Neural cell (in vitro differentiated cells): ENCODE data around the gene CCNY. TPM values are rescaled to one million over a fixed set of nuclear protein-coding genes. Genes with fewer than 3 reads are reported as not detected.

ENCODE experiments used
- H2AFZ ChIP-seq: fragments of 200-600, 300-800 bp; sonication (generic), shearing (Covaris generic); 2 replicates; pipeline ENCODE4 v1.6.0; 2014; ENCODE audit warnings: low read depth, mild to moderate bottlenecking, antibody characterized with exemption, low read length, moderate library complexity
- H3F3A ChIP-seq: fragments of 200-600 bp; shearing (Covaris generic); 2 replicates; pipeline ENCODE4 v1.6.1; 2016; ENCODE audit warnings: mild to moderate bottlenecking, moderate library complexity, mixed read lengths, antibody characterized with exemption, low read length; ENCODE audit not compliant: insufficient read depth, poor library complexity, severe bottlenecking
- H3K27ac ChIP-seq: fragments of 200-600, 300-800 bp; sonication (generic), shearing (Covaris generic); 2 replicates; pipeline ENCODE4 v1.5.1; 2014; ENCODE audit warnings: mild to moderate bottlenecking, low read length, moderate library complexity
- H3K27me3 ChIP-seq: fragments of 300-800, 200-600 bp; sonication (generic), shearing (Covaris generic); 2 replicates; pipeline ENCODE4 v1.6.0; 2014; ENCODE audit warnings: mild to moderate bottlenecking, low read depth, low read length, moderate library complexity; ENCODE audit not compliant: insufficient read depth
- H3K36me3 ChIP-seq: fragments of 300-800, 200-600 bp; sonication (generic), shearing (Covaris generic); 2 replicates; pipeline ENCODE4 v1.5.1; 2014; ENCODE audit warnings: mild to moderate bottlenecking, antibody characterized with exemption, low read length, moderate library complexity; ENCODE audit not compliant: insufficient read depth
- H3K4me2 ChIP-seq: fragments of 300-800, 200-600 bp; sonication (generic), shearing (Covaris generic); 2 replicates; pipeline ENCODE4 v1.6.0; 2014; ENCODE audit warnings: mild to moderate bottlenecking, low read length
- H3K4me3 ChIP-seq: fragments of 300-800, 200-600 bp; sonication (generic), shearing (Covaris generic); 2 replicates; pipeline ENCODE4 v1.5.1; 2014; ENCODE audit warnings: mild to moderate bottlenecking, low read length, moderate library complexity
- H3K79me2 ChIP-seq: fragments of 200-600 bp; shearing (Covaris generic); replicated peaks from 2 replicates; pipeline ENCODE4 v1.6.0; 2014; ENCODE audit warnings: mild to moderate bottlenecking, low read length, moderate library complexity; ENCODE audit not compliant: insufficient read depth
- H3K9ac ChIP-seq: fragments of 300-800, 200-600 bp; sonication (generic), shearing (Covaris generic); 2 replicates; pipeline ENCODE4 v1.6.1; 2016; ENCODE audit warnings: mild to moderate bottlenecking, low read length, mixed read lengths
- H3K9me2 ChIP-seq: fragments of 200-600 bp; shearing (Covaris generic); 2 replicates; pipeline ENCODE4 v1.6.1; 2016; ENCODE audit warnings: mild to moderate bottlenecking, low read length, mixed read lengths; ENCODE audit not compliant: insufficient read depth
- H3K9me3 ChIP-seq: fragments of 200-600, 300-800 bp; sonication (generic), shearing (Covaris generic); 2 replicates; pipeline ENCODE4 v1.6.1; 2016; ENCODE audit warnings: mild to moderate bottlenecking, mixed run types, low read length, moderate library complexity, mixed read lengths
- H4K20me1 ChIP-seq: fragments of 200-600 bp; shearing (Covaris generic); 2 replicates; pipeline ENCODE4 v1.6.1; 2016; ENCODE audit warnings: mild to moderate bottlenecking, mixed run types; ENCODE audit not compliant: insufficient read depth
- EP300 ChIP-seq: fragments of 450-650 bp; conservative IDR thresholded peaks from 2 replicates; pipeline ENCODE4 v1.6.1; 2014; ENCODE audit warnings: antibody characterized with exemption, mild to moderate bottlenecking, moderate library complexity; ENCODE audit not compliant: poor library complexity, severe bottlenecking
- EZH2 ChIP-seq: fragments of 200-600, 300-800 bp; shearing (Covaris generic), sonication (generic); IDR thresholded peaks from 2 replicates; pipeline ENCODE4 v1.6.1; 2014; ENCODE audit warnings: antibody characterized with exemption, low read length, borderline replicate concordance, mild to moderate bottlenecking; ENCODE audit not compliant: insufficient read depth, poor library complexity, severe bottlenecking
- MXI1 ChIP-seq: fragments of 450-650 bp; conservative IDR thresholded peaks from 2 replicates; pipeline ENCODE4 v1.6.1; 2014; ENCODE audit warnings: antibody characterized with exemption, mild to moderate bottlenecking; ENCODE audit not compliant: poor library complexity, severe bottlenecking
- POLR2AphosphoS5 ChIP-seq: IDR thresholded peaks from 2 replicates; pipeline ENCODE4 v1.6.1; 2012
- RAD21 ChIP-seq: fragments of 450-650 bp; conservative IDR thresholded peaks from 2 replicates; pipeline ENCODE4 v1.6.1; 2014; ENCODE audit warnings: antibody characterized with exemption, mild to moderate bottlenecking, moderate library complexity
- SMC3 ChIP-seq: fragments of 450-650 bp; conservative IDR thresholded peaks from 2 replicates; pipeline ENCODE4 v1.6.1; 2014; ENCODE audit warnings: antibody characterized with exemption, mild to moderate bottlenecking, moderate library complexity; ENCODE audit not compliant: poor library complexity
- TAF1 ChIP-seq: IDR thresholded peaks from 2 replicates; pipeline ENCODE4 v1.6.1; 2012; ENCODE audit warnings: low read depth
- polyA plus RNA-seq: library from polyadenylated mRNA; depleted of rRNA; stranded (reverse); fragments of >200 nt; gene quantifications from 2 replicates; pipeline ENCODE4 v1.2.3, GENCODE V29; 2014
- TF ChIP-seq, protein P1 (sequence below): fragments of 450-650 bp; IDR thresholded peaks from 2 replicates; pipeline ENCODE4 v1.5.1; 2014; ENCODE audit warnings: antibody characterized with exemption, mild to moderate bottlenecking, moderate library complexity; ENCODE audit not compliant: poor library complexity, severe bottlenecking
- TF ChIP-seq, protein P2 (sequence below): IDR thresholded peaks from 2 replicates; pipeline ENCODE4 v1.6.1; 2012; ENCODE audit warnings: borderline replicate concordance

The CCNY gene
- polyA plus RNA-seq, 1 donor from 2014 or later: 36.4 TPM

DNA sequence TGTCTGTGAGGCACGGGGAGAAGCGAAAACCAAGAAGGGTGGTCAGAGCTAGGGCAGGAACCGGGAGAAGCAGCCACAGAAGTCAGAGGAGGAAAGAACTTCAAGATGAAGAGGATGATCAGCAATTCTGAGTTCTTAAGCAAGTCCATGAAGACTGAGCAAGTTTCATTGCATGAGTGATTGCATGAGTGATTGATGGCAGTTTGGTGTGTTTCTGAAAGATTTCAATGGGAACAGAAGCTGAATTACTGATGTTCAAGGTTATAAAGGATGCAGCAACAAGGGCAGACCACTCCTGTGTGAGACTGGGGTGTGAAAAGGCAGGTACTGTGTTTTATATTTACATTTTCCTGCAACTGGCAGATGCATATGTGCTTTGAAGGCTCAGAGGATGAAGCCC, 35.4 kb downstream of the CCNY start:
- peaks cover 49% of the 10 kb centered on the region for H3K79me2 ChIP-seq
- no peaks in the 10 kb centered on the region for H3K9me2 ChIP-seq
- no peak overlapping the region for H3K4me3 ChIP-seq
- H3F3A ChIP-seq: no peaks in the 10 kb centered on the region
- H3K9ac ChIP-seq: no peak overlapping the region
- no peak overlapping the region for H3K4me2 ChIP-seq
- H2AFZ ChIP-seq: no peak overlapping the region
- TF ChIP-seq, protein P1, sequence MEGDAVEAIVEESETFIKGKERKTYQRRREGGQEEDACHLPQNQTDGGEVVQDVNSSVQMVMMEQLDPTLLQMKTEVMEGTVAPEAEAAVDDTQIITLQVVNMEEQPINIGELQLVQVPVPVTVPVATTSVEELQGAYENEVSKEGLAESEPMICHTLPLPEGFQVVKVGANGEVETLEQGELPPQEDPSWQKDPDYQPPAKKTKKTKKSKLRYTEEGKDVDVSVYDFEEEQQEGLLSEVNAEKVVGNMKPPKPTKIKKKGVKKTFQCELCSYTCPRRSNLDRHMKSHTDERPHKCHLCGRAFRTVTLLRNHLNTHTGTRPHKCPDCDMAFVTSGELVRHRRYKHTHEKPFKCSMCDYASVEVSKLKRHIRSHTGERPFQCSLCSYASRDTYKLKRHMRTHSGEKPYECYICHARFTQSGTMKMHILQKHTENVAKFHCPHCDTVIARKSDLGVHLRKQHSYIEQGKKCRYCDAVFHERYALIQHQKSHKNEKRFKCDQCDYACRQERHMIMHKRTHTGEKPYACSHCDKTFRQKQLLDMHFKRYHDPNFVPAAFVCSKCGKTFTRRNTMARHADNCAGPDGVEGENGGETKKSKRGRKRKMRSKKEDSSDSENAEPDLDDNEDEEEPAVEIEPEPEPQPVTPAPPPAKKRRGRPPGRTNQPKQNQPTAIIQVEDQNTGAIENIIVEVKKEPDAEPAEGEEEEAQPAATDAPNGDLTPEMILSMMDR: no peak
- no peak for TF ChIP-seq RAD21
- no peak for TF ChIP-seq SMC3
- TF ChIP-seq POLR2AphosphoS5: no peak
- TF ChIP-seq, protein P2, sequence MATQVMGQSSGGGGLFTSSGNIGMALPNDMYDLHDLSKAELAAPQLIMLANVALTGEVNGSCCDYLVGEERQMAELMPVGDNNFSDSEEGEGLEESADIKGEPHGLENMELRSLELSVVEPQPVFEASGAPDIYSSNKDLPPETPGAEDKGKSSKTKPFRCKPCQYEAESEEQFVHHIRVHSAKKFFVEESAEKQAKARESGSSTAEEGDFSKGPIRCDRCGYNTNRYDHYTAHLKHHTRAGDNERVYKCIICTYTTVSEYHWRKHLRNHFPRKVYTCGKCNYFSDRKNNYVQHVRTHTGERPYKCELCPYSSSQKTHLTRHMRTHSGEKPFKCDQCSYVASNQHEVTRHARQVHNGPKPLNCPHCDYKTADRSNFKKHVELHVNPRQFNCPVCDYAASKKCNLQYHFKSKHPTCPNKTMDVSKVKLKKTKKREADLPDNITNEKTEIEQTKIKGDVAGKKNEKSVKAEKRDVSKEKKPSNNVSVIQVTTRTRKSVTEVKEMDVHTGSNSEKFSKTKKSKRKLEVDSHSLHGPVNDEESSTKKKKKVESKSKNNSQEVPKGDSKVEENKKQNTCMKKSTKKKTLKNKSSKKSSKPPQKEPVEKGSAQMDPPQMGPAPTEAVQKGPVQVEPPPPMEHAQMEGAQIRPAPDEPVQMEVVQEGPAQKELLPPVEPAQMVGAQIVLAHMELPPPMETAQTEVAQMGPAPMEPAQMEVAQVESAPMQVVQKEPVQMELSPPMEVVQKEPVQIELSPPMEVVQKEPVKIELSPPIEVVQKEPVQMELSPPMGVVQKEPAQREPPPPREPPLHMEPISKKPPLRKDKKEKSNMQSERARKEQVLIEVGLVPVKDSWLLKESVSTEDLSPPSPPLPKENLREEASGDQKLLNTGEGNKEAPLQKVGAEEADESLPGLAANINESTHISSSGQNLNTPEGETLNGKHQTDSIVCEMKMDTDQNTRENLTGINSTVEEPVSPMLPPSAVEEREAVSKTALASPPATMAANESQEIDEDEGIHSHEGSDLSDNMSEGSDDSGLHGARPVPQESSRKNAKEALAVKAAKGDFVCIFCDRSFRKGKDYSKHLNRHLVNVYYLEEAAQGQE: no peak
- no peak for TF ChIP-seq EZH2
- no peak for TF ChIP-seq TAF1
- no peak for TF ChIP-seq MXI1
- no peak for TF ChIP-seq EP300
- H3K27me3 ChIP-seq: no peaks in the 10 kb centered on the region
- H3K36me3 ChIP-seq: no peaks in the 10 kb centered on the region
- H3K27ac ChIP-seq: no peak overlapping the region
- no peaks in the 10 kb centered on the region for H3K9me3 ChIP-seq
- H4K20me1 ChIP-seq: no peaks in the 10 kb centered on the region

DNA sequence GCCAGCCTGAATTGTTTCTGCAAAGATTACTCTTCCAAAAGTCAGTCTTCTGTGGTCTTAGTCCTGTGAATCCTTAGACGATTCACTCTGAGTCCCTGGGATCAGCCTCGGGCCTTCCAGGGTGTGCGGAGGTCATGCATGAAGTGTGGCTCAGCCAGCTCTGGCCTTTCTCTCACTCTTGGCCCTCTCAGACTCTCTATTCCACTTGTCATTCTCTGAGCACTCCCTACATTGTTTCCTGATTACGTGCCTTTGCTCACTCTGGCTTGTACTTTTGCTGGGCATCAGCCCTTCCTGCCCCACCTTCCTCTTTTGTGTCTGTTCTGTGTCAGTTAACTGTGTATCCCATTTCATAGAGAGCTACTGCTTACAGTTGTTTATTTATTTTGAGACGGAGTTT, 36.0 kb downstream of the CCNY start:
- H3K9me3 ChIP-seq: no peaks in the 10 kb centered on the region
- H3K9me2 ChIP-seq: no peaks in the 10 kb centered on the region
- H3K79me2 ChIP-seq: peaks cover 47% of the 10 kb centered on the region
- H3K9ac ChIP-seq: no peak overlapping the region
- H3K4me3 ChIP-seq: no peak overlapping the region
- H3K36me3 ChIP-seq: no peaks in the 10 kb centered on the region
- H2AFZ ChIP-seq: no peak overlapping the region
- H4K20me1 ChIP-seq: no peaks in the 10 kb centered on the region
- TF ChIP-seq SMC3: no peak
- no peak for TF ChIP-seq TAF1
- no peak for TF ChIP-seq RAD21
- no peak for TF ChIP-seq EP300
- TF ChIP-seq, protein P1: no peak
- TF ChIP-seq EZH2: no peak
- TF ChIP-seq POLR2AphosphoS5: no peak
- TF ChIP-seq MXI1: no peak
- TF ChIP-seq, protein P2: no peak
- no peaks in the 10 kb centered on the region for H3F3A ChIP-seq
- H3K27ac ChIP-seq: no peak overlapping the region
- H3K27me3 ChIP-seq: no peaks in the 10 kb centered on the region
- no peak overlapping the region for H3K4me2 ChIP-seq
